NCI-H524 (cell line): Measurements from ENCODE around the gene SH3RF2.

ENCODE experiments used
- DNase-seq, 2 experiments: peaks; one replicate each; lab custom pipeline; 2025; lab: John Stamatoyannopoulos, UW

The SH3RF2 gene

DNA sequence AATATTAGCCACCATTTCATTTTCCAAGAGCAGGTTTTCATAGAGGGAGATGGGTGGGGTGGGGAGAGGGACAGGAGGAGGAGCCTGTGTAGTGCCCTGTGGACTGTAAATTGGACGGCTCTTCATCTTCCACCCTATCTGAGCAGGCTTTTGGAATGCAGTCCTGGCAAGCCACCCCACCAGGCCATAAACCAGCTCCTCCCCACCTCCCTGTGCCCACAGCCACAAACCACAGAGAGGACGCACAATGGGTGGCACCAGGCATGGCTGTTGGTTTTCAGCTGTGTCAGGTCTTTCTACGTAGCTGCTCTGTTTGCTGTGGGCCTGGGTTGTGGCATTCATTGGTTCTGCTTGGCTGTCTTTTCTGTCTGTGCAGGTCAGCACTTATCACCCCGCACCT, 111.0 kb downstream of the SH3RF2 start:
- peak in 1 of 2 experiments; percentile 29 for DNase-seq

DNA sequence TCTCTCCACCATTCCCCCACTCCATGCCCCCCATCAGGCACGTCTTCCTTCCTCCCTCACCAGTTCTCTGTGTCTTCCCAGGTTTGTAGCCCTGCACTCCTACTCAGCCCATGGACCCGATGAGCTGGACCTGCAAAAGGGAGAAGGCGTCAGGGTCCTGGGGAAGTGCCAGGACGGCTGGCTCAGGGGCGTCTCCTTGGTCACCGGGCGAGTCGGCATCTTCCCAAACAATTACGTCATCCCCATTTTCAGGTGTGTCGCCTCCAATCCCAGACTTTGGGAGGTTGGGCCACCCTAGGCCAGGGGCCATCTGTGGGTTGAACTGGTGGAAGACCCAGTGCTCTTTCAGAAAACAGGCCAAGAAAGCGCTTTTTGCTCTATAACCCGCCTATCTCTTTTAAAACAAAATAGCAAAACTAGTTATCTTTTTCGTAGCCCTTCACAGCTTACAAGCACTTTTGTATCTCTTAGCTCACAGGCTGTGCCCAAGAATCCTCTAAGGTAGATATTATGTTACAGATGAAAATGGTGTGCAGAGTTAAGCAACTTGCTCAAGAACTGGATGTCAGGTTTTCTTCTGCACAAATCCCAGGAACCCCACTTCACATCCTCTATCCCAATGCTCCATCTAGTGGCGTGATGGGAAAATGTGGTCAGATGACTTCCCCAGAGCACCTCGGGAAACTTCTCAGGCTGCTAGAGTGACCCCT, 112.8 kb downstream of the SH3RF2 start:
- DNase-seq: peak in 1 of 2 experiments; percentile 68

DNA sequence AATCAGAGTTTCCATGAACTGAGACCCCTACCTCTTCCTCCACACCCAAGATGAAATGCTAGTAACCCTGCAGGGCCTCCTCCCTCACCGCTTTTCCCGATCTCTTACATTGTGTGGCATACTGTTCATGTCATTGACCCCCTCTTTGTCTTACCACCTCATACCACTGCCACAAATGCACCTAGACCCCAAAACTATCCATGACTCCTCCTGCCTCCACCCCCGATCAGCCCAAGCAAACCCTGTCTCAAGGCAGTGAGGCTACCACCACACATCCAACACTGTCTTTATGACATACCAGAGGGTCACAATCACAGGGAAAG, 113.3 kb downstream of the SH3RF2 start:
- no peak for DNase-seq

DNA sequence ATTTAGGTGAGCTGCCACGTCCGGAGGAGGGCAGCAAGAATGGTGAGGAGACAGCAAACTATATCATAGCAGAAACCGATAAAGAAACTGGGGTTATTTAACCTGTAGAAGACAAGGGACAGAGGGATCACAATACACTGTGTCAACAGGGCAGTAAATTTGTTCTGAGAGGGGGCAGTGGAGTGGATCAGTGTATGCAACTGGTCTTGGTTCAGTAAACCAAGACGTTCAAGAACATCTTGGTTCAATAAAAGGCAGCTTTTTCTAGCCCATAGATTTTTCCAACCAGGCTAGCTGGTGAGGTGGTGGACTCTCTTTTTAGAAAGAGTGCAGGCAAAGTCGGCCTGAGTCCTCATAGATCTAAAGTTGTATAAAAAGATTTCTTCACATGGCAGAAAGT, 113.7 kb downstream of the SH3RF2 start:
- DNase-seq: no peak

DNA sequence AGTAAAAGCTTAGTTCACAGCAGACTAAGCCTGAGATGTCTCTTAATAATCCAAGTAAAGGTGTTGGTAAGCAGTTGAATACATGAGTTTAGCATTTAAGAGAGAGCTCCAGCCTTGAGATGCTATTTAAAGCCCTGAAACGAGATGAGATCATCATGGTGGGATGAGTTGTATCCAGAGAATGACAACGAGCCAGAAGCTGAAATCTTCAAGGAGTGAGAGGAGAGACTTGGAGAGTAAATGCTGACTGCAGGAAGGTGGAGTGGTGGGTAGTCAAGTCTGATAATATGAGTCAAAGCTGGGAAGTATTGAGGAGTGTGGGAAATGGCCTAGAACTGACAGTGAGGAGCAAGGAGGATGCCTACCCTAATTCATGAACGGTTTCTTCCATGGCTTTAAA, 115.3 kb downstream of the SH3RF2 start:
- no peak for DNase-seq

DNA sequence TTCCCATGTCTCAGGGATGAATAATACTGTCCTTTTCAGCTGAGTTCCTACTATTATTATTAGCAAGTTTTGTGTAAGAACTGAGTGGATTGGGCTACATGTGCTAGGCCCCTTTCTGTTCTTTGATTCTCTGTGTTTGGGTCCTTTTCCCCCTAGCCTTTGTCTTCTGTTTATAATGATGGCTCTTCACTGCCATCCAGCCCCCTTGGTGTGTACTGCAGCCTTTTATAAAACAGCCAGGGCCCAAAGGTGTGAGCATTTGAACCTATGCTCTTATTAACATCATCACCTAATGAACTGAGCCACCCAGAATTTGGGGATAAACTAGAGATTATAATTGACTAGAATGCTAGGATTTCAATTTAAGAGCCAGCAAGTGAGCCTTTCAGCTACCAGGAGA, 116.4 kb downstream of the SH3RF2 start:
- DNase-seq: peak in 1 of 2 experiments; percentile 19

DNA sequence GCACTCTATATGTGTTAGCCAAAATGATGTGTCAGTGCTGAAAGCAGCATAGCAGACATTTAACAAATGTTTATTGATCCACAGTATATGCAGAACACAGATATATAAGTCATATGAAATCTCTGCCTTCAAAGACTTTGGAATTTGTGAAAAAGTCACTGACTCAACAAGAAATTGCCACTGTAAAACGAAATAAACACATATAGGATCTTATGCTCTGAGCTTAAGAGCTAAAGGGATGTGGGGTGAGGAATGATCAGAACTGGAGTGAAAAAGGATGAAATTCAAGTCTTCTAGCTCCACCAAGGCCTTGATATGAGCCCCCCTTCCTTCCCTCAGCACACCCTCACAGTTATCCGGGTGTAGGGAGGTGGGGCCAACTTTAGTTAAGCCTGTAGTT, 119.1 kb downstream of the SH3RF2 start:
- DNase-seq: no peak

DNA sequence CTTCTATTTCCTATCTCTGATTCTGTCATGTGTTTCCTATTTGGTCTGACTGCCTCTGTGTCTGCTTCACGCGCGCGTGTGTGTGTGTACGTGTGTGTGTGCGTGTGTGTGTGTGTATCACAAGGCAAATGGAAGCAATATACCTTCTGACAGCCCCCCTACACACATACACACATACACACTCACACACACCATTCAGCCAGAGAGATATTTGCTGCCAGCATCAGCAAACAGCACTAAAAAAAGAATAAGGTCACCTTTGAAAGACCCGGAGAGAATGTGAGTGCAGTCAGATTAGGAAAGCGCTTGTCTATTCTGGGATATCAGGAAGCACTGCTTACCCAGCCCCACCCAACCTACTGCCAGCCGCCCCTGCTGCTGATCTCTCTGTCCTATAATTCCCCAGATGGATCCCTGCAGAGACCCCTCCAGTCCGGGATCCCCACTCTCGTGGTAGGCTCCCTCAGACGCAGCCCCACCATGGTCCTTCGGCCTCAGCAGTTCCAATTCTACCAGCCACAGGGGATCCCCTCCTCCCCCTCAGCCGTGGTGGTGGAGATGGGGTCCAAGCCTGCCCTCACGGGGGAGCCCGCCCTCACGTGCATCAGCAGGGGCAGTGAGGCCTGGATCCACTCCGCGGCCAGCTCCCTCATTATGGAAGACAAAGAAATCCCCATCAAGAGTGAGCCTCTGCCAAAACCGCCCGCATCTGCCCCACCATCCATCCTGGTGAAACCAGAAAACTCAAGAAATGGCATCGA, 123.3 kb downstream of the SH3RF2 start:
- no peak for DNase-seq

DNA sequence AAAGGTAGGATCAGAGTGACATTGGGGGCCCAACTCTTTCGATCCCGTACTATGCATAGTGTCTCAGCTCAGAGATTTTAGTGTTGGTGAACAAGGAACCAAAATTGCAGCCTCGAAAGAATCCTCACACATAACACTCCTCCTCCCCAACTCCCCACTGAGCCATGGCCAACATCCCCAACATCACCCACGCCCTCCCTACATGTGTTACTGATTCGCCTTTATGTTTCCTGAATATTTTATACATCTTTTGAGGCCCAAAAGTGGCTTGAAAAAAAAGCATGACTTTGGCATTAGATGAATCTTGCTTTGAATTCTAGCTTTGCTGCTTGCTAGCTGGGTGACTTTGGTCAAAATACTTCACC, 123.8 kb downstream of the SH3RF2 start:
- no peak for DNase-seq

DNA sequence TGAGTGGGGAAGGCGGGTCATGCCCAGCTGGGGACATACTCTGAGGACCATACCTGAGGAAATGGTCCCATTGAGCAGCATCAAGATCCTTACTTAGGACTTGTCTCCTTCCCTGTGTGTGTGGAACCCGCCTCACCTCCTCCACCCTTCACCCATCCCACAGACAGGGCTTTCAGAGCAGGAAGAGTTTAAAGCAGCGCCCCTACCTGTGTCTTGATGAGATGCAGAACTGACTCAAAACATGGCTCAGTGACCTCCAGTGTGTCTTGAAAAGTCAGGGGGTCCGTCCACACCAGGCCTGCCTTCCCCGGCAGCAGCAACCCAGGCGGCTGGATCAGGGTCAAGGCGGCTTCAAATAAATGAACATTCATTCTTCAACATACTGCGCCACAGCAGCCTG, 130.6 kb downstream of the SH3RF2 start:
- no peak for DNase-seq

DNA sequence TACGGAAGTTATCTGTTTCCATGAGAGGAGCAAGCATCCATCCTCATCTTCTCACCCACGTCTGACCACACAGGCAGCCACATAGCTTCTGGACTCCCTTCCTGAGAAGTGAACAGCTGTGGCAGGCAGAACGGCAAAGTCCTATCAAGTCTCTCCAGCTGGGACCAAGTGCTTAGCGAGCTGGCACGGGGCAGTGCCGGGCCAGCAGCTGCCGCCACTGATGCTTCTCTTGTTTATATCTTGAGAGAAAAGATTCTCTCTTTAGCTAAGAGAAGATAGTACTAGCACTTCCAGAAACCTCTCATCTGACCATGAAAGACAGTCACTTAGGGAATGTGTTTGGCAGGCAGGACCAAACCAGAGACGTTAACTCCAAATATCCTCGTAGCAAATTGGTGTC, 131.8 kb downstream of the SH3RF2 start:
- peak; percentile 70 to 87 for DNase-seq

DNA sequence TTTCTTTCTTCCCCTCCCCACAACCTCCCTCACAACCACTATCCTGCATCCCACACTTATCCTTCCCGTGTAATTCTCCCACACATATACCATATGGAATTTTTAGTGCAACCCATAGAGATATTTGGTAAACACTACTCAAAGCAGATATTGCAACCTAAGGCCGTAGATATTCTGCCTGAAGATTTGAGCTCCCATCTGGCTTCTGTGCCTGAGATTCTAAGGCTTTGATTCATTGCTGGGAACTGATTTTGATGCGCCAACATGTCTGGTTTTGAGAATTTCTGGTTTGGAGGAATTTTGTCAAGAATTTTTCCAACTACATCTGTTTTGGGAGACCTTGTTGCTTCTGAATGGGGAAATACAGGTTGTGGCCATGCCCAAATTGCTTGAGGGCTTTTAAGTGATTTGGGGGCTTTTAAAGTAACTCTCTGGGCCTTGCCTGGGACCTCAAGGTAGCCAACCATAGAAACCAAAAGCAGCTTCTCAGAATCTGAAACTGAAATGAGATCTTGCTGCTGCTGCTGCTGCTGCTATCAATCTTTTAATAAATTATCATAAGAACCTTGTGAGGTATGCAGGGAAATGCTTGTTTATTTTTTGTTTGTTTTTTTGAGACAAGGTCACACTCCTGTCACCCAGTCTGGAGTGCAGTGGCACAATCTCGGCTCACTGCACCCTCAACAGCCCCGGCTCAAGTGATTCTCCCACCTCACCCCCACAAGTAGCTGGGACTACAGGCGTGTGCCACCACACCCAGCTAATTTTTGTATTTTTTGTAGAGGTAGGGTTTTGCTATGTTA, 132.8 kb downstream of the SH3RF2 start:
- DNase-seq: no peak

DNA sequence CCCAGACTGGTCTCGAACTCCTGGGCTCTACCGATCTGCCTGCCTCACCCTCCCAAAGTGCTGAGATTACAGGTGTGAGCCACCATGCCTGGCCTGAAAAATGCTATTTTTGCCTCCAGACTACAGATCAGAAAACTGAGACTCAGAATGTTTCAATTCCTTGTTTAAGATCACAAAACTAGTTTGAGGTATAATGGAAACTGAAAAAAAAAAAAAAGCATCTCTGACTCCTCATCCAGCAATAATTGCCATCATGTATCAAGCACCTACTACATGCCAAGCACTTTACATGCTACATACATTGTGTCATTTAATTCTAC, 133.4 kb downstream of the SH3RF2 start:
- DNase-seq: no peak

DNA sequence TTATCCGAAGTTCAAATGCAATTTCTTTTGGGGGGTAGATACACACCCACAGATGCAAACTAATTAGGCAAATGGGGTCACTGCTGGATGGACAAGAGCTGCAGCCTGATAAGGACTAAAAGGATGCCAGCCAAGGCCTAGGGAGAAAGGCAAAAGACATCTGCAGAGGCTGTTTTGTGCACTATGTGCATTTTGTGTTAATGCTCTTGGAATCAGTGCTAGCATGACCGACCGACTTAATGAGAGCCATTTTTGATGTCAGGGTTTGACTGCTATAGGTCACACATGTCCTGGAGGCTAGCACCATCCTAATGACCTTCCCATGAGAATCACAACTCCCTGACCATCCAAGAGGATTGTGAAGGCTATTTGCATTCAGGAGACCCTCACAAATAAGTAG, 134.4 kb downstream of the SH3RF2 start:
- DNase-seq: no peak

DNA sequence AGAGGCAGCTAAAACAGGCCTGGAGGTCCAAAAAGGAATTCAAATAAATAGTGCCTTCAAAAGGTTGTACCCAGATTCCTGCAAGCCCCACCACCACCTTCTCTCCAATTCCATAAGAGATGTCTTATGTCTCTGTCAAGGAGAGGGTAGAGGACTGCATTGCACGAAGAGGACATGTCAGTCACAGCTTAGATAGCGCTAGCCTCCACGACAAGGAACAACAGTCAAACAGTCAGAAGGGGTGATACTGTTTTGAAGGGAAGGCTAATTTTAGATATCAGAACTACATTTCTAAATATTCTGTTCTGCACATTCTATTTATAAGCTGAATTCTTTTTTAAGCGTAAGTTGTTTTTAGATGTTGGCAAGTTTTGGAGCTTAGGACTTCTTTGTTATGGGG, 134.8 kb downstream of the SH3RF2 start:
- no peak for DNase-seq

DNA sequence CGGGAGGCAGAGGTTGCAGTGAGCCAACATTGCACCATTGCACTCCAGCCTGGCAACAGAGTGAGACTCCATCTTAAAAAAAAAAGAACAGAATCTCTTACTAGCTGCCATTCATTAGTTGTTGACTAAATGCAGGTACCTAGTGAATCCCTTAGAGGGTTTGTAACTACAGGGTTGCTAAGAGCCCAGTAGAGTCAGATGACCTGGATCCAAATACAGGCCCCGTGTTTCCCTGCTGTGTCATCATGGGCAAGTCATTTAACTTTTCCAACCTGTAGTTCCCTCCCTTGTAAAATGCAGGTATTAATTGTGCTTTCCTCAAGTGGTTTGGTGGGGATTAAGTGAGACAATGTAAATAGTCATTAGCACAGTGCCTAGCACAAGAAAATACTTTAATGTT, 136.2 kb downstream of the SH3RF2 start:
- no peak for DNase-seq

DNA sequence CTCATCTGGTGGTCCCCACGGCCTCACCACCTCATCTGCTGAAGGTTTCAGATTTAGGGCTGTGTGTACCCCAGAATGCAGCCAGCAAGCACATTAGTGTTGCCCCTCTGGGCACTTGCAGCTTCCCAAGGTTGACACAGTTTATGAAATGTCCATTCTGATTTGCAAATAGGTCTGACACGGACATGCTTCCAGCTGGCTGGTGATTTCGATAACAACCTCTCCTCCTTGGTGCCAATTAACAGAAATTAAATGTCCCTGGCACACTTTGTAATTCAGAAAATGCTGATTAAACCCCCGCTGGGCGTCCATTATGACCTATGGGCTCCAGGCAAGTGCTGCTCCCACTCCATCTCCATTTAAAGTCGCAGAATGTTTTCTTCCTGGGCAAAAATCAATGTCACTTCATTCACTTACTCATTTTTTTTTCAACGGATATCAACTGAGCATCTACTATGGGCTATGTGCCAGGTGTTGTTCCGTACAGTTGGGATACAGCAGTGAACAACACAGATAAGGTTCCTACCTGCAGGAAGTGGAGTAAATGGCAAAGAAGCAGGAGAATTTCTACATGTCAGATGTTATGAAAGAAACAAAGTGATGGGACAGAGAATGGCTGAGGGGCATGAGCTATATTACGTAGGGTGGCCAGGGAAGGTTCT, 137.0 kb downstream of the SH3RF2 start:
- DNase-seq: no peak

DNA sequence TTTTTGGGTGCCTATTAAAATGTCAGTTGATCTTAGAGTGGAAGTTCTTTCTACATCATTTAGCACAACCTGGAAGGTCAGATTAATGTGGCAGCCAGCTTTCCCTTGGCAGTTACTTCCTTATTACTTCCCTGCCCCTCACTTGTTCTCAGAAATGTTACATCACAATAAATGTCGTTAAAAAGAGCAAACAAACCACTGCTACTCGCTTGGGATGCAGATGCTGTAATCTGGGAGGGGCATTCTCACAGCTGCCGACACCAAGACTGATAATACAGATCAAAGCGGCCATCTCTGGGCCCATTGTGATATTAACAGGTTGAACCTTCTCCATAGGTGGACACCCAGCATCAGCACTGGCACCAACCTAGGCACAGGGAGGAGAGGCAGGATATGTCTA, 139.7 kb downstream of the SH3RF2 start:
- DNase-seq: no peak

DNA sequence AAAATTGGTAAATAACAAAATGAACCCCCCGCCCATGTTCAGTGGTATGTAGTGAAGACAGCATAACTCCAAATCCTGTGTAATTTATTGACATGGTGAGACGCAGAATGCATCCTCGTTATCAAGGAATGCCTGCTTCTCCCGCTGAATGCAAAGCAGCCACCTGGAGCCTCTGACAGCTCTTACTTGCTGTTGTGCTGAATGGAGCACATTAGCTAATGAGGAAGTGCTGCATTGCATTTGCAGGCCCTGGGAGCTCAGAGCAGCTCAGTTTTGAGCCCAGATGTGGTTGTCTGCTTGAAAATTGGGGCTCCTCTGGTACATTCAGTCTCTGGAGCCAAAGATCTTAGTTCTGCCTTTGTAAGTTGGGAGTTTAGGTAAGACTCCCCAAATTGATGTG, 140.1 kb downstream of the SH3RF2 start:
- no peak for DNase-seq

DNA sequence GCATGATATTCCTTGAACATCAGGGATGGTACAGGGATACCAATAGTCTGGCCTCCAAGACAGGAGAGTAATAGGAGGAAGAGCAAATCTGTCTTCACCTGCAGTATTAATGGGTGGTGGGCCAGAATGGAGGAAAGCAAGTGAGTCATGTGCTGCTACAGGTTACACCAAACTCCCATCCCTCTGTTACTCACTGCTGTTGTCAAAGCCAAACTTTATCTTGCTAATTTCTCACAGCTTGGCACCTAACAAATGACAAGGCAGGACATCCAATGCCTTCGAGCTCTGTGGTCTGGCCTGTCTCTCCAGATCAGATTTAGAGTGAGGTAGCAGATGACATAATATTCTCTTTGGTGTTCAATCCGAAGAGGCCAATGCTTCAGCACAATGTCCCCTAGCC, 142.2 kb downstream of the SH3RF2 start:
- DNase-seq: no peak

DNA sequence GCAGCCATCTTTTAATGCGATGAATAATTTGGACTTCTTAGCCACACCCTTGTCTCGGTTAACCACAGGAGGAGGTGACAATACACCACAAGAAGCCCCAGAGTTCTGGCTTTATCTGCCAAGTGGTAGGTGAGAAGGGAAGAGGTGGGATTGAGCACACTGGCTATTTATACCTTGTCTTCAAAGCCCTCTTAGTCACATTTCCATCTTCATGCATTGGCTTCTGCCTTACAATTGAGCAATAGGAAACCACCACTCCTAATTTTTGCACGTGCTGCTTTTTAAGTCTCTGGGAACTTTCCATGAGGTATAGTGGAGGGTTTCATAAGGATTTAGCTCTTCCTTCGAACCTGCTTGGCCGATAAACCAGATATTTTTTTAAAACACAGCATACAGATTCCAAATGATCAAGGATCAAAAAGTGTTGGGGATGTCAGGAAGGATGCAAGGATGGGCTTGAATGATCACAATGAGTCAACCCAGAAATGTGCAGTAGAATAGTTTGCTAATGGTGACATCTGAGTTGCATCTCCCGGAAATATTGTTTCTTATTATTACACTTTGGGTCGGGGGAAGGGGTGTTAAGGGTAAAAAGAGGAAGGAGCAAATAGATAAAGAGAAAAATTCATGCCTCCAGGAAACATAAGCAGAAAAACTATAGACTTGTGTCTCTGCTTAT, 143.5 kb downstream of the SH3RF2 start:
- no peak for DNase-seq

DNA sequence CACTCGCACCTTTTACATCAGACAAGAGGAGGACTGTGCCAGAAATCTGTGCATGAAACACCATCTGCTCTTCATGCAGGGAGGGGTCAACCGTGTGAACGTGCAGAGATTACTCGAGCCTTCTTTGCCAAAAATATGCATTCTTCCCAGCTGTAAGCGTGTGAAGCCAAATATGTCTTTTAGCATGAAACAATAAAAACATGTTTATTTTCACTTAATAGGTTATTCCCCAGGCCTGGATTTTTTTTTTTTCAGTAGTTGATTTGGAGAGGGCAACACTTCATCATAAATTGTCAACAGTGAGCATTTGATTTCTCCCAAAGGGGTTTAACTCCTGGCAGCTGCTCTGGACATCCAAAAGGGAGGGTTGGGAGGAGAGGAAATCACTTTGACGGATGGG, 145.2 kb downstream of the SH3RF2 start:
- peak; percentile 14 to 67 for DNase-seq
